Sigmoid colon (tissue), 7 donors: ENCODE results near the gene RNF180. TPM values are rescaled to one million over a fixed set of nuclear protein-coding genes. Genes with fewer than 3 reads are reported as not detected.

ENCODE experiments used
- DNase-seq: peaks from one replicate; pipeline ENCODE4 v3.0.0-alpha.2; 2019
- H3K27ac ChIP-seq, 4 donors: fragments of 200-600 bp; sonication (generic); one replicate each; pipeline ENCODE4 v1.5.1; 2016 to 2019; ENCODE audit warnings: mild to moderate bottlenecking in 1 of 4
- H3K27me3 ChIP-seq, 3 donors: fragments of 200-600 bp; sonication (generic); one replicate each; pipeline ENCODE4 v1.5.1; 2019; ENCODE audit warnings: mild to moderate bottlenecking in 1 of 3
- H3K36me3 ChIP-seq, 4 donors: fragments of 200-600 bp; sonication (generic); one replicate each; pipeline ENCODE4 v1.5.1; 2016 to 2019
- H3K4me1 ChIP-seq, 4 donors: fragments of 200-600 bp; sonication (generic); one replicate each; pipeline ENCODE4 v1.5.1; 2017 to 2019
- H3K4me3 ChIP-seq, 4 donors: fragments of 200-600 bp; sonication (generic); one replicate each; pipeline ENCODE4 v1.5.1; 2017 to 2019; ENCODE audit warnings: mild to moderate bottlenecking in 2 of 4, moderate library complexity in 1 of 4
- H3K9me3 ChIP-seq, 4 donors: fragments of 200-600 bp in 3 of 4; sonication (generic) in 3 of 4; one replicate each; pipeline versions ENCODE4 v1.5.1 to v1.6.1; 2013 to 2019
- EP300 ChIP-seq, 4 donors: sonication (generic); formaldehyde crosslinking; IDR thresholded peaks; one replicate each; pipeline ENCODE4 v1.6.1; 2017; ENCODE audit warnings: antibody characterized with exemption in 4 of 4
- POLR2A ChIP-seq, 2 donors: fragments of 450-650 bp; IDR thresholded peaks; one replicate each; pipeline ENCODE4 v1.6.1; 2016; ENCODE audit warnings: antibody characterized with exemption in 2 of 2, mild to moderate bottlenecking in 2 of 2, moderate library complexity in 2 of 2
- POLR2AphosphoS5 ChIP-seq, 4 donors: sonication (generic); formaldehyde crosslinking; IDR thresholded peaks; one replicate each; pipeline ENCODE4 v1.6.1; 2017; ENCODE audit warnings: antibody characterized with exemption in 4 of 4
- WGBS, 2 donors: extraction: QIAGEN DNeasy Blood & Tissue Kit; methylation state at CpG; one replicate each; pipeline ENCODE4 v1.1.7; 2013; 5-methylcytosine and 5-hydroxymethylcytosine counted together
- intact Hi-C: fragments of 100-400 bp; cut with DNase I; formaldehyde crosslinking; loops from one replicate; pipeline ENCODE4 v1.15.1; 2023
- polyA plus RNA-seq, 3 donors: library from polyadenylated mRNA; stranded (reverse); fragments of 200-250 nt; gene quantifications; one replicate each; pipeline ENCODE4 v1.2.3, GENCODE V29; 2013
- total RNA-seq, 4 donors: library from RNA; depleted of rRNA; stranded (reverse); fragments of >200 nt; gene quantifications; one replicate each; pipeline ENCODE4 v1.1.0, GENCODE V29; 2016
- TF ChIP-seq, protein P1 (sequence below), 4 experiments: fragments of 450-650 bp in 3 of 4; fragments of 200-600 bp in 1 of 4; IDR thresholded peaks; one replicate each; pipeline ENCODE4 v1.5.1; 2016 to 2019; ENCODE audit warnings: antibody characterized with exemption in 4 of 4, mild to moderate bottlenecking in 3 of 4, moderate library complexity in 2 of 4
- donor health status: healthy with polysubstance abuse.
- donor health status: Bipolar disorder and iron deficiency.
- donor health status: healthy.

RNF180 gene
- total and polyA plus RNA-seq, 7 donors = 0.23 to 27.1 (median 16.6) TPM

DNA sequence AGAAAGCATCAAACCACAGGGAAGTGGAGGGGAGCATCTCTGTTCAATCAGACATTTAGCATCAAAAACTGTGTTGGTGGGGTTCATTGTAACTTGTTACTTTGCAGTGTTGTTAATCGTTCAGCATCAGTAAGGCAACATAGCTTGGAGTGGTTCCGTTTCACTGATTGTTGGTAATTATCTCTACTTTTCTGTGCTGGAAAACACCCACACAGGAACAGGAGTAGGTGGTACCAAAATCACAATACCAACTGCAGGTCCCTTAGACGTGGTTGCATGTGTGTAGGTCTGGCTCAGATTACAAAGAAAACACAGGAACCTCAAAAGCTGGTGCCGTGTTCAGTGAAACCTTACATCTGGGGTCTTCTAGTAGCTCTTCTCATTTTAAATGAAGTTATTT, 146.8 kb downstream of the RNF180 start:
- Histone ChIP-seq H3K27ac (no peak overlapping the region), H3K9me3 (no peaks in the 10 kb centered on the region), H3K4me3 (no peak overlapping the region), H3K4me1 (no peaks in the 10 kb centered on the region), H3K27me3 (no peaks in the 10 kb centered on the region), H3K36me3 (no peaks in the 10 kb centered on the region)
- 76 to 78% methylated on average over 4 of the region's 4 CpGs for WGBS, 2 donors
- intact Hi-C loops = no loop called here
- no peak for DNase-seq
- no peak for TF ChIP-seq EP300 (IDR thresholded peaks at IDR 0.05)
- no peak for TF ChIP-seq POLR2AphosphoS5 (IDR thresholded peaks at IDR 0.05)
- TF ChIP-seq POLR2A (IDR thresholded peaks at IDR 0.05) = no peak
- TF ChIP-seq, protein P1, sequence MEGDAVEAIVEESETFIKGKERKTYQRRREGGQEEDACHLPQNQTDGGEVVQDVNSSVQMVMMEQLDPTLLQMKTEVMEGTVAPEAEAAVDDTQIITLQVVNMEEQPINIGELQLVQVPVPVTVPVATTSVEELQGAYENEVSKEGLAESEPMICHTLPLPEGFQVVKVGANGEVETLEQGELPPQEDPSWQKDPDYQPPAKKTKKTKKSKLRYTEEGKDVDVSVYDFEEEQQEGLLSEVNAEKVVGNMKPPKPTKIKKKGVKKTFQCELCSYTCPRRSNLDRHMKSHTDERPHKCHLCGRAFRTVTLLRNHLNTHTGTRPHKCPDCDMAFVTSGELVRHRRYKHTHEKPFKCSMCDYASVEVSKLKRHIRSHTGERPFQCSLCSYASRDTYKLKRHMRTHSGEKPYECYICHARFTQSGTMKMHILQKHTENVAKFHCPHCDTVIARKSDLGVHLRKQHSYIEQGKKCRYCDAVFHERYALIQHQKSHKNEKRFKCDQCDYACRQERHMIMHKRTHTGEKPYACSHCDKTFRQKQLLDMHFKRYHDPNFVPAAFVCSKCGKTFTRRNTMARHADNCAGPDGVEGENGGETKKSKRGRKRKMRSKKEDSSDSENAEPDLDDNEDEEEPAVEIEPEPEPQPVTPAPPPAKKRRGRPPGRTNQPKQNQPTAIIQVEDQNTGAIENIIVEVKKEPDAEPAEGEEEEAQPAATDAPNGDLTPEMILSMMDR (IDR thresholded peaks at IDR 0.05) = no peak

DNA sequence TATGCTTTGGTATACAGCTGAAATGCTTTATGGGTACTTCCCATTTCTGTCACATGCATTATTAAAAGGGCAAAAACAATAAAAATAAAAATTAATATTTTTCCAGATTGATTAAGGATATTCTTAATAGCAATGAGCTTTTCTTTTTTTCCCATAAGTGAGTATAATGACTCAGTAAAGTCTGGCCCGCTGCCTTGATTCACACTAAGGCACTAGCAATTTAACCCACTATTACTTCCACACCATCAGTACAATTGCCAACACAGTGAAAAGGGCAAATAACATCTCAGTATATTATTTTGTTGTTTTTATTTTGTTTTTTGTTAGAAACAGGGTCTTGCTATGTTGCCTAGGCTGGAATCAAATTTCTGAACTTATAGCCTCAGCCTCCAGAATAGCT, 150.1 kb downstream of the RNF180 start:
- Histone ChIP-seq H3K4me3 (no peak overlapping the region), H3K27ac (no peak overlapping the region), H3K9me3 (no peaks in the 10 kb centered on the region), H3K4me1 (no peaks in the 10 kb centered on the region), H3K36me3 (no peaks in the 10 kb centered on the region), H3K27me3 (no peaks in the 10 kb centered on the region)
- TF ChIP-seq, protein P1 (IDR thresholded peaks at IDR 0.05) = no peak
- TF ChIP-seq POLR2A (IDR thresholded peaks at IDR 0.05) (no peak), EP300 (IDR thresholded peaks at IDR 0.05) (no peak), POLR2AphosphoS5 (IDR thresholded peaks at IDR 0.05) (no peak)
- 83 to 95% methylated on average over 1 of the region's 1 CpG for WGBS, 2 donors
- no peak for DNase-seq
- intact Hi-C loops = no loop called here

DNA sequence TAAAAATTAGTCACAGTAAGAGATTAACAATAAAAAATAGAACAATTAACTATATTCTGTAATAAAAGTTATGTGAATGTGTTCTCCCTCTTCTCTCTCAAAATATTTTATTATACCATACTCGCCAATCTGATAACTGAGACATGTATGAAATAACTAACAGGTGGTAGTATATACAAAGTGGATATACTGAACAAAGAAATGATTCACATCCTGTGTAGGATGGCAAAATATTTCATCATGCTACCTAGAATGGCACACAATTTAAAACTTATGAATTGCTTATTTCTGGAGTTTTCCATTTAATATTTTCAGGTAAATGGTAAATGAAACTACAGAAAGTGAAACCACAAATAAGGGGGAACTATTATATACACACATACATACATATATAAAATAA, 152.5 kb downstream of the RNF180 start:
- H3K4me1 ChIP-seq = no peaks in the 10 kb centered on the region
- no peak overlapping the region for H3K27ac ChIP-seq
- WGBS, 2 donors = 82 to 88% methylated on average over 1 of the region's 1 CpG
- H3K4me3 ChIP-seq = no peak overlapping the region
- no peaks in the 10 kb centered on the region for H3K9me3 ChIP-seq
- DNase-seq = no peak
- no peaks in the 10 kb centered on the region for H3K36me3 ChIP-seq
- no peaks in the 10 kb centered on the region for H3K27me3 ChIP-seq
- intact Hi-C loops = no loop called here
- TF ChIP-seq, protein P1 (IDR thresholded peaks at IDR 0.05) = no peak
- TF ChIP-seq POLR2A (IDR thresholded peaks at IDR 0.05) = no peak
- TF ChIP-seq EP300 (IDR thresholded peaks at IDR 0.05) = no peak
- no peak for TF ChIP-seq POLR2AphosphoS5 (IDR thresholded peaks at IDR 0.05)

DNA sequence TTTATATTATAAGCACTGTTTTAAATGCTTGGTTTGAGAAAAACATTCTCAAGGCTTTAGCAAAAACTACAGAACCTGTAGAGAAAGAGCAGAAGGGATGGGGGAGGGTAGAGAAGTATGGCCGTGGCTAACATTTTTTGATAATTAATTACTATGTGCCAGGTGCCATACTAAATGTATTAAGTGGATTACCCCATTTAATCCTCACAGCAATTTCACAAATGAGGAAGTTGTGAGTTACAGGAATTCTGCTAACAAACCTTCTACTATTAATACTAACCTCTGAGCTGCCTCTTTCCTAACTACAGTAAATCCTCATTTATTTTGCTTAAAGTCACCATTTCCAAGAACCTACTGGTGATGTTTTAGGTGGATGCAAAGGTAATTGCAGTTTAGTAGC, 157.9 kb downstream of the RNF180 start:
- TF ChIP-seq POLR2A (IDR thresholded peaks at IDR 0.05) (no peak), POLR2AphosphoS5 (IDR thresholded peaks at IDR 0.05) (no peak), EP300 (IDR thresholded peaks at IDR 0.05) (no peak)
- TF ChIP-seq, protein P1 (IDR thresholded peaks at IDR 0.05) = no peak

DNA sequence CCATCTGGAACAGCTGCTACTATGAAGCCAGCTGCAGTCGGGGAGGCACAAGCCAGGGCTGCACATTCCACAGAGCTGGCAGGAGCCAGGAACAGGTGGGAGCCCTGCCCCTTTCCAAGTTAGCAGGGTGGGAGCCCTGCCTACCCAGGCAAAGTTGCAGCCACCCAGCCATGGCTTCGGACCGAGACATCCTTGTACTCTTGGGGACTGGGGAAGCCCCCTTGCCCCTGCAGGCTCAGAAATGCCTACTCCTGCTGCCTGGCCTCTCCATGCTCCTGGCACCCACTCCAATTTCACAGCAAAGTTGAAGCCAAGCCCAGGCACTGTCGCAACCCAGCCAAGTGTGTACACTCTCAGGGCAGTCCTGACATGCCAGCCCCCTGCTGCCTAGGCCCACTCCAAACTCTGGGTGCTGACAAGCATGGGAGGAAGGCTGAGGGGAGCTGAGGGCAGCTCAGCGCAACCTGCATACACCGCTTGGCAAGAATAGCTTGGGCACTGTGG, 165.1 kb downstream of the RNF180 start:
- no peak overlapping the region for H3K4me3 ChIP-seq
- peaks cover 0 to 31% (median 2%) of the 10 kb centered on the region in 4 donors for H3K36me3 ChIP-seq
- 88 to 92% methylated on average over 6 of the region's 6 CpGs for WGBS, 2 donors
- no peaks in the 10 kb centered on the region for H3K27me3 ChIP-seq
- TF ChIP-seq EP300 (IDR thresholded peaks at IDR 0.05) = no peak
- no peak for TF ChIP-seq POLR2AphosphoS5 (IDR thresholded peaks at IDR 0.05)
- TF ChIP-seq, protein P1 (IDR thresholded peaks at IDR 0.05) = no peak
- TF ChIP-seq POLR2A (IDR thresholded peaks at IDR 0.05) = no peak
- no peak for DNase-seq
- H3K9me3 ChIP-seq = peaks cover 0 to 5% (median 0%) of the 10 kb centered on the region in 4 donors
- no peaks in the 10 kb centered on the region for H3K4me1 ChIP-seq
- H3K27ac ChIP-seq = no peak overlapping the region
- intact Hi-C loops = no loop called here

More for the DNA sequence above, 157.9 kb downstream of the RNF180 start:
- Histone ChIP-seq H3K27me3 (no peaks in the 10 kb centered on the region), H3K9me3 (no peaks in the 10 kb centered on the region), H3K4me3 (no peak overlapping the region), H3K4me1 (no peaks in the 10 kb centered on the region), H3K27ac (no peak overlapping the region), H3K36me3 (peaks cover 0 to 13% (median 4%) of the 10 kb centered on the region in 4 donors)
- no peak for DNase-seq
- 77 to 92% methylated on average over 1 of the region's 1 CpG for WGBS, 2 donors
- intact Hi-C loops = no loop called here
